WTC11 (cell line): ENCODE data around the gene EIF2AK2. TPM values are rescaled to one million over a fixed set of nuclear protein-coding genes. Genes with fewer than 3 reads are reported as not detected.
A peak's percentile ranks its signal among the peaks of the same experiment; 100 is the strongest.

Experiments
- ATAC-seq: fragments of 200-7000 bp; cut with Tn5 transposase; 2 replicates; pipeline ENCODE4 v1.10.0; 2021; ENCODE audit warnings: mild to moderate bottlenecking, moderate library complexity
- CTCF ChIA-PET: fragments of 300-600 bp; sonication (Branson Sonifier 250); formaldehyde crosslinking; loops from one replicate; lab custom pipeline; 2021; ENCODE audit warnings: antibody characterized with exemption; lab: Charles Lee
- POLR2A ChIA-PET: fragments of 350-600 bp; sonication (Branson Sonifier 250); formaldehyde crosslinking; loops from one replicate; lab custom pipeline; 2021; ENCODE audit warnings: antibody characterized with exemption; lab: Charles Lee
- DNase-seq: peaks from one replicate; pipeline ENCODE4 v3.0.0; 2021; ENCODE audit warnings: low spot score
- H3K27ac Mint-ChIP-seq: 2 replicates; pipeline ENCODE4 v1.8.0; 2021; ENCODE audit warnings: mixed read lengths
- H3K27me3 Mint-ChIP-seq: 2 replicates; pipeline ENCODE4 v1.8.0; 2021; ENCODE audit warnings: low read depth, mild to moderate bottlenecking, moderate library complexity, mixed read lengths
- H3K36me3 Mint-ChIP-seq: 2 replicates; pipeline ENCODE4 v1.8.0; 2021; ENCODE audit warnings: mixed read lengths
- H3K4me1 Mint-ChIP-seq: 2 replicates; pipeline ENCODE4 v1.8.0; 2022; ENCODE audit warnings: mixed read lengths
- H3K4me3 Mint-ChIP-seq: 2 replicates; pipeline ENCODE4 v1.8.0; 2021; ENCODE audit warnings: mild to moderate bottlenecking, moderate library complexity, mixed read lengths
- H3K9me3 Mint-ChIP-seq: 2 replicates; pipeline ENCODE4 v1.8.0; 2021; ENCODE audit warnings: mixed read lengths
- ATF1 ChIP-seq: sonication (generic); formaldehyde crosslinking; IDR thresholded peaks from 2 replicates; pipeline ENCODE4 v1.8.1; 2023; ENCODE audit warnings: mild to moderate bottlenecking, moderate library complexity, missing genetic modification reagents
- CREM ChIP-seq: sonication (generic); formaldehyde crosslinking; IDR thresholded peaks from 2 replicates; pipeline ENCODE4 v1.8.1; 2022; ENCODE audit warnings: mild to moderate bottlenecking, missing genetic modification reagents, moderate library complexity
- ETV6 ChIP-seq: sonication (generic); formaldehyde crosslinking; IDR thresholded peaks from 2 replicates; pipeline ENCODE4 v1.8.1; 2022; ENCODE audit warnings: mild to moderate bottlenecking, missing genetic modification reagents
- HMGA2 ChIP-seq: fragments of 250-450 bp; sonication (Bioruptor Pico); IDR thresholded peaks from 2 replicates; pipeline ENCODE4 v1.4.0; 2021; ENCODE audit warnings: mild to moderate bottlenecking, moderate library complexity
- HMGXB4 ChIP-seq: sonication (generic); formaldehyde crosslinking; IDR thresholded peaks from 2 replicates; pipeline ENCODE4 v1.8.1; 2023; ENCODE audit warnings: mild to moderate bottlenecking, moderate library complexity, missing genetic modification reagents
- JUN ChIP-seq: sonication (generic); formaldehyde crosslinking; IDR thresholded peaks from 2 replicates; pipeline ENCODE4 v1.8.0; 2023; ENCODE audit warnings: mild to moderate bottlenecking, missing genetic modification reagents
- MYBL2 ChIP-seq: sonication (generic); formaldehyde crosslinking; IDR thresholded peaks from 2 replicates; pipeline ENCODE4 v1.8.1; 2023; ENCODE audit warnings: mild to moderate bottlenecking, moderate library complexity, missing genetic modification reagents
- NR2C2 ChIP-seq: sonication (generic); formaldehyde crosslinking; IDR thresholded peaks from 2 replicates; pipeline ENCODE4 v1.8.0; 2022; ENCODE audit warnings: mild to moderate bottlenecking, missing genetic modification reagents
- SP1 ChIP-seq: sonication (generic); formaldehyde crosslinking; conservative IDR thresholded peaks from 2 replicates; pipeline ENCODE4 v1.8.1; 2022; ENCODE audit warnings: missing genetic modification reagents
- ZNF121 ChIP-seq: sonication (generic); formaldehyde crosslinking; IDR thresholded peaks from 2 replicates; pipeline ENCODE4 v1.8.0; 2023; ENCODE audit warnings: missing genetic modification reagents
- ZNF219 ChIP-seq: sonication (generic); formaldehyde crosslinking; IDR thresholded peaks from 2 replicates; pipeline ENCODE4 v1.8.0; 2023; ENCODE audit warnings: missing genetic modification reagents, mild to moderate bottlenecking, borderline replicate concordance
- ZNF423 ChIP-seq: fragments of 250-450 bp; sonication (Bioruptor Pico); IDR thresholded peaks from 2 replicates; pipeline ENCODE4 v2.1.2; 2022; ENCODE audit warnings: mild to moderate bottlenecking, moderate library complexity
- total RNA-seq: library from RNA; stranded (reverse); gene quantifications from 3 replicates; pipeline ENCODE4 v1.2.3, GENCODE V29; 2021
- TF ChIP-seq, protein P1 (sequence below): sonication (generic); formaldehyde crosslinking; IDR thresholded peaks from 2 replicates; pipeline ENCODE4 v1.8.0; 2023; ENCODE audit warnings: mild to moderate bottlenecking, missing genetic modification reagents
- TF ChIP-seq, protein P2 (sequence below): sonication (generic); formaldehyde crosslinking; conservative IDR thresholded peaks from 2 replicates; pipeline ENCODE4 v1.8.1; 2023; ENCODE audit warnings: mild to moderate bottlenecking, low read depth, missing genetic modification reagents, moderate library complexity
- TF ChIP-seq, protein P3 (sequence below): fragments of 200-600 bp; IDR thresholded peaks from 2 replicates; pipeline ENCODE4 v1.8.0; 2022; ENCODE audit warnings: antibody characterized with exemption

Gene EIF2AK2
- total RNA-seq, 1 experiment from 2014 or later: 34.2 TPM

DNA sequence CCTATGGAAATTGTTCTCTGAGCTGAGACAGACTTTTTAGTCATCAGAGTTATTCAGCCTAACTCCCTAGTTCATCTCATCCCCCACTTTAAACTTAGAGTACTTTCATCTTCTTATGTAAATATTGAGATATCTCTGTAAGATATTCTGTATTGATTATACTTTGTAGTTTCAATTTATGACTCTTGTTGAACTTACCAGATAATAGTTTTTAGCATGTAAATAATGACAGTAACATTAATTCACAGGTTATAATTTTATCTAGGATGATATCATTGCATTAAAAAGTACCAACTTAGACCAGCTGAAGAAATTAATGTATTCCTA is 14.8 kb upstream of the EIF2AK2 start:
- H3K27me3 Mint-ChIP-seq: no peaks in the 10 kb centered on the region
- no peak overlapping the region for H3K4me3 Mint-ChIP-seq
- ATAC-seq (no peak), DNase-seq (no peak)
- no peak for TF ChIP-seq HMGXB4 (CRISPR knock-in tag)
- TF ChIP-seq ZNF121 (CRISPR knock-in tag): no peak
- TF ChIP-seq, protein P1, sequence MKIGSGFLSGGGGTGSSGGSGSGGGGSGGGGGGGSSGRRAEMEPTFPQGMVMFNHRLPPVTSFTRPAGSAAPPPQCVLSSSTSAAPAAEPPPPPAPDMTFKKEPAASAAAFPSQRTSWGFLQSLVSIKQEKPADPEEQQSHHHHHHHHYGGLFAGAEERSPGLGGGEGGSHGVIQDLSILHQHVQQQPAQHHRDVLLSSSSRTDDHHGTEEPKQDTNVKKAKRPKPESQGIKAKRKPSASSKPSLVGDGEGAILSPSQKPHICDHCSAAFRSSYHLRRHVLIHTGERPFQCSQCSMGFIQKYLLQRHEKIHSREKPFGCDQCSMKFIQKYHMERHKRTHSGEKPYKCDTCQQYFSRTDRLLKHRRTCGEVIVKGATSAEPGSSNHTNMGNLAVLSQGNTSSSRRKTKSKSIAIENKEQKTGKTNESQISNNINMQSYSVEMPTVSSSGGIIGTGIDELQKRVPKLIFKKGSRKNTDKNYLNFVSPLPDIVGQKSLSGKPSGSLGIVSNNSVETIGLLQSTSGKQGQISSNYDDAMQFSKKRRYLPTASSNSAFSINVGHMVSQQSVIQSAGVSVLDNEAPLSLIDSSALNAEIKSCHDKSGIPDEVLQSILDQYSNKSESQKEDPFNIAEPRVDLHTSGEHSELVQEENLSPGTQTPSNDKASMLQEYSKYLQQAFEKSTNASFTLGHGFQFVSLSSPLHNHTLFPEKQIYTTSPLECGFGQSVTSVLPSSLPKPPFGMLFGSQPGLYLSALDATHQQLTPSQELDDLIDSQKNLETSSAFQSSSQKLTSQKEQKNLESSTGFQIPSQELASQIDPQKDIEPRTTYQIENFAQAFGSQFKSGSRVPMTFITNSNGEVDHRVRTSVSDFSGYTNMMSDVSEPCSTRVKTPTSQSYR (CRISPR knock-in tag): no peak
- TF ChIP-seq SP1 (CRISPR knock-in tag): no peak
- TF ChIP-seq MYBL2 (CRISPR knock-in tag): no peak
- no peak for TF ChIP-seq CREM (CRISPR knock-in tag)
- TF ChIP-seq, protein P2, sequence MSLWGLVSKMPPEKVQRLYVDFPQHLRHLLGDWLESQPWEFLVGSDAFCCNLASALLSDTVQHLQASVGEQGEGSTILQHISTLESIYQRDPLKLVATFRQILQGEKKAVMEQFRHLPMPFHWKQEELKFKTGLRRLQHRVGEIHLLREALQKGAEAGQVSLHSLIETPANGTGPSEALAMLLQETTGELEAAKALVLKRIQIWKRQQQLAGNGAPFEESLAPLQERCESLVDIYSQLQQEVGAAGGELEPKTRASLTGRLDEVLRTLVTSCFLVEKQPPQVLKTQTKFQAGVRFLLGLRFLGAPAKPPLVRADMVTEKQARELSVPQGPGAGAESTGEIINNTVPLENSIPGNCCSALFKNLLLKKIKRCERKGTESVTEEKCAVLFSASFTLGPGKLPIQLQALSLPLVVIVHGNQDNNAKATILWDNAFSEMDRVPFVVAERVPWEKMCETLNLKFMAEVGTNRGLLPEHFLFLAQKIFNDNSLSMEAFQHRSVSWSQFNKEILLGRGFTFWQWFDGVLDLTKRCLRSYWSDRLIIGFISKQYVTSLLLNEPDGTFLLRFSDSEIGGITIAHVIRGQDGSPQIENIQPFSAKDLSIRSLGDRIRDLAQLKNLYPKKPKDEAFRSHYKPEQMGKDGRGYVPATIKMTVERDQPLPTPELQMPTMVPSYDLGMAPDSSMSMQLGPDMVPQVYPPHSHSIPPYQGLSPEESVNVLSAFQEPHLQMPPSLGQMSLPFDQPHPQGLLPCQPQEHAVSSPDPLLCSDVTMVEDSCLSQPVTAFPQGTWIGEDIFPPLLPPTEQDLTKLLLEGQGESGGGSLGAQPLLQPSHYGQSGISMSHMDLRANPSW (CRISPR knock-in tag): no peak
- no peak for TF ChIP-seq ETV6 (CRISPR knock-in tag)
- TF ChIP-seq, protein P3, sequence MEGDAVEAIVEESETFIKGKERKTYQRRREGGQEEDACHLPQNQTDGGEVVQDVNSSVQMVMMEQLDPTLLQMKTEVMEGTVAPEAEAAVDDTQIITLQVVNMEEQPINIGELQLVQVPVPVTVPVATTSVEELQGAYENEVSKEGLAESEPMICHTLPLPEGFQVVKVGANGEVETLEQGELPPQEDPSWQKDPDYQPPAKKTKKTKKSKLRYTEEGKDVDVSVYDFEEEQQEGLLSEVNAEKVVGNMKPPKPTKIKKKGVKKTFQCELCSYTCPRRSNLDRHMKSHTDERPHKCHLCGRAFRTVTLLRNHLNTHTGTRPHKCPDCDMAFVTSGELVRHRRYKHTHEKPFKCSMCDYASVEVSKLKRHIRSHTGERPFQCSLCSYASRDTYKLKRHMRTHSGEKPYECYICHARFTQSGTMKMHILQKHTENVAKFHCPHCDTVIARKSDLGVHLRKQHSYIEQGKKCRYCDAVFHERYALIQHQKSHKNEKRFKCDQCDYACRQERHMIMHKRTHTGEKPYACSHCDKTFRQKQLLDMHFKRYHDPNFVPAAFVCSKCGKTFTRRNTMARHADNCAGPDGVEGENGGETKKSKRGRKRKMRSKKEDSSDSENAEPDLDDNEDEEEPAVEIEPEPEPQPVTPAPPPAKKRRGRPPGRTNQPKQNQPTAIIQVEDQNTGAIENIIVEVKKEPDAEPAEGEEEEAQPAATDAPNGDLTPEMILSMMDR: no peak
- TF ChIP-seq NR2C2 (CRISPR knock-in tag): no peak
- H3K36me3 Mint-ChIP-seq: no peaks in the 10 kb centered on the region
- peaks cover 7% of the 10 kb centered on the region for H3K4me1 Mint-ChIP-seq
- CTCF ChIA-PET: no interaction called here
- POLR2A ChIA-PET: no interaction called here
- no peaks in the 10 kb centered on the region for H3K9me3 Mint-ChIP-seq
- no peak overlapping the region for H3K27ac Mint-ChIP-seq

DNA sequence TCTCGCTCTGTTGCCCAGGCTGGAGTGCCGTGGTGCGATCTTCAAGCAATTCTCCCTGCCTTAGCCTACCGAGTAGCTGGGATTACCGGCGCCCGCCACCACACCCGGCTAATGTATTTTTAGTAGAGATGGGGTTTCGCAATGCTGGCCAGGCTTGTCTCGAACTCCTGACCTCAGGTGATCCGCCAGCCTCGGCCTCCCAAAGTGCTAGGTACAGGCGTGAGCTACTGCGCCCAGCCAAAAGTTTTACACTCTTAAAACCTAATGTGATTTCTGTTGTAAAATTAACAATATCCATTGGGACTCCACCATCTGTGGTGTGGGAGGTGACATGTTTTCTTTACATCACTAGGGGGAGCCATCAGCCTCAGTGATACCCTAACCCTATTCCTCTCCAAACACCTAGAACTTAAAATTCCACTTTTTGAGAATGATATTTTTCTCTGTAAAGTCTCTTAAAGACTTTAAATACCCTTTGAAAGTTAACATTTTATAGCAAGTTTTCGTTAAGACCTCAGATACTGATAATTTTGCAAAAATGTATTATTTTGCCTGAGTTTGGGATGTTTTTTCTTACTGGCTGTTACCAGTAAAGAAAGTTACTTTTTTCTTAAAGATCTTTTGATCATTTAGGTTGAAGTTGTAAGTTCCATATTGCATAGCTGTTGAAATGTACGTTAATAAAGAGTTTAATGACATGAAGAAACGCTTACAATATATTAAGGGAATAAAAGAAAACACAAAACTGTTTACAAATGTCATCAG is 11.6 kb upstream of the EIF2AK2 start:
- peak overlapping the region; percentile 72; the same call in 1 of the 2 replicates for H3K27ac Mint-ChIP-seq
- no peaks in the 10 kb centered on the region for H3K27me3 Mint-ChIP-seq
- H3K9me3 Mint-ChIP-seq: peaks cover 24% of the 10 kb centered on the region
- ChIA-PET POLR2A (no interaction called here), CTCF (interaction anchor here (0.6 to 1.7 kb wide), 11 partner anchors 9 to 97 kb away, joined by 3 to 6 read pairs (median 4); partner anchors contain the start of genes CEBPZ, EIF2AK2 and NDUFAF7)
- ATAC-seq (peak; percentile 99), DNase-seq (peak; percentile 37)
- H3K4me1 Mint-ChIP-seq: peaks cover 7% of the 10 kb centered on the region
- peaks cover 22% of the 10 kb centered on the region for H3K36me3 Mint-ChIP-seq
- no peak overlapping the region for H3K4me3 Mint-ChIP-seq
- no peak for TF ChIP-seq JUN (CRISPR knock-in tag)
- TF ChIP-seq ZNF121 (CRISPR knock-in tag): peak; percentile 82; the same call in 1 of the 2 replicates
- TF ChIP-seq ATF1 (CRISPR knock-in tag): no peak
- TF ChIP-seq, protein P3: peak; percentile 67
- TF ChIP-seq ZNF423: no peak
- no peak for TF ChIP-seq ZNF219 (CRISPR knock-in tag)
- TF ChIP-seq HMGA2 (CRISPR knock-in tag): no peak
- TF ChIP-seq, all 79 proteins: peak for 2
